NCI-H146 treated with DMSO at 0.1 percent for 48 hours (cell line): ENCODE data around the gene ZNRF2.
"Not testable (repeated sequence)": the region's sequence is repeated elsewhere in the genome, so short reads cannot be mapped to it uniquely, and the experiment has no call there.

Source experiments
- DNase-seq: peaks from one replicate; lab custom pipeline; 2025; ENCODE audit not compliant: unreplicated experiment; lab: John Stamatoyannopoulos, UW

Gene ZNRF2

DNA sequence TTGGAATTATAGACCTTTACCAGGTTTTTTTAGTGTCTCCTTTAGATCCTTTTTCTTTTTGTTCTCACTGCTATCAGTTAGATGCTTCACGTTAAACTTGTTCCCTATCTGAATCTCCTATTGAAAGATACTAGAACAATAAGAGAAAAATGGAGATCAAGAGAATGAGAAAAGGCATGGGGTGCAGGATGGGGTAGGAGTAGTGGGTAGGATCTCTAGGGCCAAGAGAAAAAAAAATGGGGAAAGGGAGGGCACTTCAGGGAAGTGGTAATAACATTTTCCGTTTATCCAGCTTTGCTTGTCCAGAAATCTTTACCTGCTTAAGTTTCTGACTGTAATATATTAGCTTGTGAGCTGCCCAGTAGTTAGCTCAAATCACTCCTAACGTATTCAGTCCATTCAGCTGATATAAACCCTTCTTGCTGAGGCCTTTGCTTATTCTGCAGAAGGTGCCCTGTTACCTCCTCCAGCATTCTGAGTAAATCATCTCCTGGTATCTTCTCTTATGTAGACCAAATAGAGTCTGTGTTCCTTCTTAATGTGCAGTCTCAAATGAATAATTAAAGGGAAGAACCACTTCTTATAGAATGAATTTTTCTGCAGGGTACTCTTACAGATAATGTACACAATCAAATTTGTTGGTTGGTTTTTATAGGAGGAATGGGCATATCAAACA lies 69.7 kb downstream of the ZNRF2 start:
- DNase-seq, result no peak

DNA sequence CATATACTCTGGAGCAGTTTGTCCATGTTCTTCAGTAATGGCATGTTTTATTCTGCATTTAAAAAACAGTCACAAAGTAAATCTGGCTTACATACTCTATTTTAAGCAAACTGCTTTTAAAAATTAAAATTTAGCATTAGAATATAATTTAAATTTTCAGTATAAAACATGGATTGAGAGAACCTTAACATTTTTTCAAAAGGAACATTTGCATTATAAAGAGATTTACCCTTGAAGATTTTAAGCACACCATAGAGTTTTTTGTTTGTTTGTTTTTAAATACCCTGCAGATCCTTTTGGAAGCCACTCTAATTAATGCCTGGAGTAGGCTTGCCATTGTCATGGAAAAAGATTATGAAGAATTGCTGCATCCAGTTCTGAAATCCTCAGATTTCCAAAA lies 70.4 kb downstream of the ZNRF2 start:
- no peak for DNase-seq

DNA sequence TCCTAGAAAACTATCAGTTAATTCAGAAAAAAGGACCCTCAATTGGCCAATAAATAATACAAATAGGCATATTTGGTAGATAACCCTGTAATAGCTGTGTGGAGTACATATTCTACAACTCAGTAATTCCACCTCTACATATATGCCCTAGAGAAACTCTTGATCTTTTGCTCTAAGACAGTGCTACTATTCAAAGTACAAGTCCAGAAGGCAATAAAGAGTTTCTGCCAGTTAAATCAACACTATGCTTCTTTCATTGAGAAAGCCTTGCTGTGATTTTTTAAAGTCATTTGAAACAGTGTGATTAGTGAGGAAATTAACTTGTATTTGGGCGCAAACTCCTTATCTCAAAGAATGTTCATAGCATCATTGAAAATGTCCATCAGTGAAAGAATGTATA lies 75.6 kb downstream of the ZNRF2 start:
- no peak for DNase-seq

DNA sequence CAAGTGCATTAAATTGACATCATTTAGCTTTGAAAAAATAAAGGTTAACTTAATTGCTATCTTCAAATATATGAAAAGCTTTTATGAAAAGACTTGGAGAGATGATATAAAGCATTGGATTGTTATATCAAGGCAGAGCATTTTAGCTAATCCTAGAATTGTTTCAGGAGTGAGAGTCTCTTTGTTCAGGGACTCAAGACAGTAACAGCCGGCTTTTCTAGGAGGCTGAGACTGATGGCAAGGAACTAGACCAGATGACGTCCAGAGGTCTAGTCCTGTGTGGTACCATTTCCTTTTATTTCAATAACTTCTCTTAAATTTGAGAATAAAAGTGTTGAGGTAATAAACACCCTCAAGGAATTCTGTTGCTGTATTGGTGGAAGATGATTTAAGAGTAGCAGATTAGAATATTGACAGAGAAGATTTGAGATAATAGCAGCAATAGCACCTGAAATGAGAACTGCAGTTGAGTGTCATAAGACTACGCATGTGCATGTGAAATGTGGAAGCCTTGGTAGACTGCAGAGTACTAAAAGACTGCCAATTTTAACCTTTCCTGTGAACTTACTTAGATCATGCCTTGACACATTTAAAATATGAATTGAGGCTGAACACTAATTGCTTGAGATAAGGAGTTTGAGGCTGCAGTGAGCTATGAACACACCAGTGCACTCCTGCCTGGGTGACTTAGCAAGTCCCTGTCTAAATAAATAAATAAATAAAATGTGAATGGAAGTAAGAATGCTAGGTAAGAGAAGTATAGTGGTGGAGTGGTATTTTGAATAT lies 79.6 kb downstream of the ZNRF2 start:
- DNase-seq, result no peak

DNA sequence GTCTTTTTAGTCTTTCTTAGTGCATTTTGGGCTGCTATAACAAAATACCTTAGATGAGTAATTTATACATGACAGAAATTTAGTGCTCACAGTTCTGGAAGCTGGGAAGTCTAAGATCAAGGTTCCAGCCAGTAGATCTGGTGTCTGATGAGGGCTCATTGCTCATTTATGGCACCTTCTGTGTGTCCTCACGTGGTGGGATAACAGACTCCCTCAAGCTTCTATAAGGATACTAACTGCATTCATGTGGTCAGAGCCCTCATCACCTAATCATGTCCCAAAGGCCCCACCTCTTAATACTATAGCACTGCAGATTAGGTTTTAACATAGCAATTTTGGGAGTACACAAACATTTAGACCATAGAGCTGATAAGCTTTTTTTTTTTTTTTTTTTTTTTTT lies 80.4 kb downstream of the ZNRF2 start:
- DNase-seq, result no peak

DNA sequence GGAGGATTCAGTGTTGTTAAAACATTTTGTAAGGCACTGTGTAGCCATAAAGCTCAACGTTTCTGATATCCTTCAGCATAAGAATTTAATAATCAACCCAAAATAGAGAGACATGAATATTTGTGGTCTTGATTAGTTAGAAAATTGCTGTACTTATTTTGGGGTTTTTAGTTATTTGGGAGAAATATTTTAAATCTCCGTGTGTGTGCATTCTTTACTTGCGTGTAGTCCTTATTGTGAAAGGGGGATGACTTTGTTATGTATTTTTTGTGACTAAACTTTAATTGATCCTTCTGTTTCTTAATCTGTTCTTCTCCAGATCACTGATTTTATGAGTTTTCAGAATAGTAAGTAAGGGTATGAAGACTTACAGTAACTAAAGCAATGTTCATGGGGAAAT lies 81.2 kb downstream of the ZNRF2 start:
- DNase-seq, result no peak

DNA sequence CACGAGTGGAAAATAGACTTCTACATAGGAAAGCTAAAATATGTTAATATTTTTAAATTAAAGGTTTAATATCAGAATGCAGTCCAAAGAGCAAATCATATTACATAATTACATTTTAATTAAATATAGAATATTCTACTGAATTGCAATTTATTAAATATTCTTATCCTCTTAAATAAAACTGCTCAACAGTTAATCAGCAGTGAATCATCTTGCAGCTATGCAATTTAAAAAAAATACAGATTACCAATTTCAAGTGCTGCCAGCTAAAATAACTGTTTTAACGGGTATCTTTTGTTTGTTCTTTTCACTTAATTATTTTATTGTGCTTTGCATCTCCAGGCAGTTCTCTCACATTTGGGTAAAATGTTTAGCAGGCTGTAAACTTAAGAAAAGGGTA lies 82.2 kb downstream of the ZNRF2 start:
- no peak for DNase-seq

DNA sequence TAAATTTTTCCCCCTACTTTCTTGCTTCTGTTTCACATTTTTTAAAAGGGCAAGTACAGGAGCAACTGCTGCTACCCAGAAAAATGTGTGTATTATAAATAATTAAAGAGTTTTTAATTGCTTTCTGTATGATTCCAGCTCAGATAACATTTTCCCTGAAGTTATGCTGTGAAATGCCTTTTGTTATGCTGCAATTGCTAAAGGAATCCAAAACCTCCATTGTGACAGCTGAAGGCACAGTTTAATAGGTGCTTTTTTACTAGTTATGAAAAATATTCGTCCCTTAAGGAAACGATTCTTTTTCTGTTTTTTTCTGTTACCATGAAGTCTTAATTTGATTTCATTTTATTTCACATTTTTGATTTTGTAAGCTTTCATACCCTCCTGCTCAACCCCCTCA lies 83.2 kb downstream of the ZNRF2 start:
- no peak for DNase-seq

DNA sequence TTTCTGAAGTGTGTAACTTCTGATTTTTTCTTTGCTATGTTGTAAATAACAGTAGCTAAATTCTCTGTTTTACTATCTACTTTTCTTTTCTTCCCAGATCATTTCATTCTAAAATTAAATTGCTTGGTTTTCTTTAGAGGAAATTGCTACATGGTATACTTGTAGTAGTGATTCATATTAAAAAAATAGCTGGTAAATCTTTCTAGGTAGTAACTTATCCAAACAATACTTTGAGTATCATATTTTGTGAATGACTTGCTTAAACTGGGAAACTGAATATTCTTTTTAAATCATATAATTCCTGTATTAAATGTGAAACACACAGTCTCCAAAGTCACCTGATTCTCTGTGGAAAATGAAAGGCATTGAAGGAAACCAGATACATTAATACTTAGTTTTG lies 85.5 kb downstream of the ZNRF2 start:
- DNase-seq, result no peak

DNA sequence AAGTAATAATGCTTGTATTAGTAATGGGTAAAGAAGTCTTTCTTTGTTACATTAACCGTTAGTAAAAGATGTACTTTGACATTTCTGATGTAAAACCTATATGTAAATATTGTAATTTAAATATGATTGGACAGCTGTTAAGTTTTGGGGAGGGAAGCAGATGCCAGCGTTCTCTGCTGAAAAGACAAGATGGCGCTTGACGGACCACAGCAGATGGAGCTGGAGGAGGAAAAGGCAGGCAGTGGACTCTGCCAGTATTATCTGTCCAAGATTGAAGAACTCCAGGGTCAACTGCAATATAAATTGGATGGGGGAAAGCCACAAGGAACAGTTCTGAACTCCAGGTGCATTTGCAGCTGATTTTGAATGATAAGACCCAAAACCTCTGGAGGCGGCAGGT lies 86.9 kb downstream of the ZNRF2 start:
- no peak for DNase-seq

DNA sequence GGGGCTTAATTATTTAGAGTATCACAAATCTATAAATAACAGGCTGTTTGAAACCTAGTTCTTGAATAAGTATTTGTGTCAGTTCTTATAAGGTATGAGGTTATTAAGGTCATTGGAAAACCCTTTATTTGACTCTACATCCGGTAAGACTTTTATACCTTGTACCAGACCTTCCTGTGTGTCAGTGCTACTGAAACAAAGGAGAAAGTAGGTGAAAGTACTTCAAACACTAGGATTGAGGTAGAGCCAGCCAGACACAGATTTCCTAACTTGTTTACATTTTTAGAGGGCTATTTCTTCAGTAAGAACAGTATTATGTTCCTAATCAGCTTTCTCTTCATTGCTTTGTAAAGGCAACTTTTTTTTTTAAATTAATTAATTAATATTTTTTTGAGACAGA lies 93.9 kb downstream of the ZNRF2 start:
- DNase-seq, result no peak

DNA sequence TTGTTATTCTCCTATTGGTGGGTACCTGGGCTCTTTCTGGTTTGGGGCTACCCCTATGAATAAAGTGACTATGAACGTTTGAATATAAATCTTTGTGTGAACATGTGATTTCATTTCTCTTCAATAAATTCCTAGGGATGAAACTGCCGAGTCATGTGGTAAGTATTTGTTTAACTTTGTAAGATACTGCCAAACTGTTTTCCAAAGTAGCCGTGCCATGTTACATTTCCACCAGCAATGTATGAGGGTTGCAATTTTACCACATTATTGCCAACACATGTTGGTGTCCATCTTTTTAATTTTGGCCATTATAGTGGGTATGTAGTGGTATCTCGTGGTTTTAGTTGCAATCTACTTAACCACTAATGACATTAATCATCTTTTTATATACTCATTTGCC lies 94.7 kb downstream of the ZNRF2 start:
- DNase-seq, result no peak

DNA sequence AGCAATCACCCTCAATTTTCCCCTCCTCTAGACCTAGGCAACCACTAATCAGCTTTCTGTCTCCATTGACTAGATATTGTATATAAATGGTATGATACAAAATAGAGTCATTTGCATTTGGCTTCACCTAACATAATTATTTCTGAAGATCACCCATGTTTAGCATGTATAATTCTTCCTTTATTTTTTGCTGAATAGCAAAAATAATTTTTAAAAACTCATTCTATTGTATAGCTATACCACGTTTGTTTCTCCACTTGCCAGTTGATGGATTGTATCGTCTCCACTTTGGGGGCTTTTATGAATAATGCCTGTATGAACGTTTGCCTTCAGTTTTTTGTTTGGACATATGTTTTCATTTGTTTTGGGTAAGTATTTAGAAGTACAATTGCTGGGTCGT lies 95.3 kb downstream of the ZNRF2 start:
- DNase-seq, result no peak

DNA sequence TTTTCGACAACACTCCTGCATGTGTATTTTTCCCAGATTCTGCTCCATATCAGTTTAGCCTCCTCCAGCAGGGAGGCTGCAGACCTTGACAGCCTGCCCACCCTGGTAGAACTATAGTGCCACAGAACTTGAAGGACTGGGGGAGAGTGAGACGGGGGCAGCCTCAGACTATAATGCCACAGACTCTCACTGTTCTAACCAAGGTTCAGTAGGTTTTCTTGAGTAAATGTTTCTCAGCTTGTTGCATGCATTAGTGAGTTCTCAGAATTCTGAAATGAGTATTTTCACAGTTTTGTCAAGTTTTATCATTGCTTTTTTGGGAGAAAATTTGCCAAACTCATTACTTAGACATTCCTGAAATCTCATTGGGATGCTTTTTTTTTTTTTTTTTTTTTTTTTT lies 95.9 kb downstream of the ZNRF2 start:
- DNase-seq, result no peak

DNA sequence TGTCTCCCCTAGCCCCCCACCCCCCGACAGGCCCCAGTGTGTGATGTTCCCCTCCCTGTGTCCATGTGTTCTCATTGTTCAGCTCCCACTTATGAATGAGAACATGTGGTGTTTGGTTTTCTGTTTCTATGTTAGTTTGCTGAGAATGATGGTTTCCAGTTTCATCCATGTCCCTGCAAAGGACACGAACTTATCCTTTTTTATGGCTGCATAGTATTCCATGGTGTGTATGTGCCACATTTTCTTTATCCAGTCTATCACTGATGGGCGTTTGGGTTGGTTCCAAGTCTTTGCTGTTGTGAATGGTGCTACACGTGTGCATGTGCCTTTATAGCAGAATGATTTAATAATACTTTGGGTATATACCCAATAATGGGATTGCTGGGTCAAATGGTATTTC lies 96.4 kb downstream of the ZNRF2 start:
- DNase-seq, result not testable (repeated sequence)

DNA sequence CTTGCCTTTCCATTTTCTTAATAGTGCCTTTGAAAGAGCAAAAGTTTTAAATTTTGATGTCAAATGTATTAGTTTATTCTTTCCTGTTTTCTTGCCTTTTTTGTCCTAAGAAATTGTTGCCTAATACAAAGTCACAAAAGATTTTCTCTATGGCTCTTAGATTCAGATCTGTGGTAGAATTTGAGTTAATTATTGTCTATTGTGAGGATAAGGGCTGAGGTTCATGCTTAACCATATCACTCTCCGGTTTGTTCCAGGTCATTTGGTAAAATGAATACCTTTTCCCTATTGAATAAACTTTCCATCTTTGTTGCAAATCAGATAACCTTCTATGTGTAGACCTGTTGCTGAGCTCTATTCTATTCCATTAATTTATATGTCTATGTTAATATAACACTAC lies 98.2 kb downstream of the ZNRF2 start:
- no peak for DNase-seq

DNA sequence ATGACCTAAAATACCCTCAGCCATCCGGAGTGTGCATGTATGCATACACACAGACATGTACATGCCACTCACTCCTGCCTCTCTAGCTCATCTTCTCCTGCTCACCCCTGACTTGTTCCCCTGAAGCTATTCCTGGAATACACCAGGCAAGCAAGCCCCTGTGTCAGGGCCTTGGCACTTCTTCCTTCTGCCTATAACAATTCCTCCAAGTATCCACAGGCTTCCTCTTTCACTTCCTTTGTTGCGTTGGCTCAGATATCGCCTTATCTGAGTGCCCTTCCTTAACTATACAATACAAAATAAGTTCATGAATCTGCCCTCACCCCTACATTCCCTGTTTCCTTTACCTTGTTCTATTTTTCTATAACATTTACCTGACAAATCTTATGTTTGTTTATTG lies 105.4 kb downstream of the ZNRF2 start:
- no peak for DNase-seq

DNA sequence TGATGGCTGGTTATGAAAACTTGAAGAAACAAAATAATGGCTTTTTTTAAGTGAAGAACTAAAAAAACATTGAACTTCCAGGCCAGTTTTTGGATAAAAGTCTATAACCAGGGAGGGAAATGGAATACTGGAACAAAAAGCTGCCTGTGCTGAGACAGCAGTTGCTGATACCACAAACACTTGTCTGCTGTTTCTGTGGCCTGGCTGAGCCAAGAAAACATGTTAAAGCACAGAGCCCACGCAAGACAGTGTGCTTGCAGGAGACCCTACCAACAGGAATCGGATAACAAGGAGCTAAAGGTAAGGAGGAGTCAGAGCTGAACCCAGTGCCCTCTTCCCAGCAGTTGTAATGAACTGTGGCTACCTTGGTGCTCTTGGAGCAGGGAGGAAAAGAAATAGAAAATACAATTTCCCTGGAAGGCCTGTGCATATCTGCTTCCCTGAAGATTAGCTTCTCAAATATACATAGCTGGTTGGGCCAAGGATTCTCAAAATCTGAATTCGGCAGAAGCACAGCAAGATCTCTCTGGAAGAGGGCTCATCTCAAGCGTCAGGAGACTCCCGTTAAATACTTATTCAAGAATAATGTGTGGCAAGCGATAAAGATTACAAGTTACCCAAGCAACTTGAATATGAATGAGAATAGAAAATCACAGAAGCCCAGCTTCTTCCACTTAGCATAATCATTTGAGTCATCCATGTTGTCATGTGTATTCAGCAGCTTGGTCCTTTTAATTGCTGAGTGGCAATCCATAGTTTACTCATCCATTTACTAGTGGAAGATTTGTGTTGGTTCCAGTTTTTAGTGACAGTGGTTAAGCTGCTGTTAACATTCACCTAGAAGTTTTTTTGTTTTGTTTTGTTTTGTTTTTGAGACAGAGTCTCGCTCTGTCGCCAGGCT lies 106.6 kb downstream of the ZNRF2 start:
- DNase-seq, result no peak

DNA sequence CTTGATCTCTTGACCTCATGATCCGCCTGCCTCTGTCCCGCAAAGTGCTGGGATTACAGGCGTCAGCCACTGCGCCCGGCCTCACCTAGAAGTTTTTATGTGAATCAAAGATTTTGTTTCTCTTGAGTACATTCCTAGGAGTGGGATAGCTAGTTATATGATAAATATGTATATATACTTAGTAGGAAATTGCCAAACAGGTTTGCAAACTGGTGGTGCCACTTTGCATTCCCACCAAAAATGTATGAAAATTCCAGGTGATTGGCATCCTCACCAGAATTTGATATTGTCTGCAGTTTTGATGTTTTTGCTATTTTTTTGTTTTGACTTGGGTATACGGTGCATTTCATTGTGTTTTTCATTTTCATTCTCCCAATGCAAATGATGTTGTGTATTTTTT lies 107.4 kb downstream of the ZNRF2 start:
- DNase-seq, result no peak

DNA sequence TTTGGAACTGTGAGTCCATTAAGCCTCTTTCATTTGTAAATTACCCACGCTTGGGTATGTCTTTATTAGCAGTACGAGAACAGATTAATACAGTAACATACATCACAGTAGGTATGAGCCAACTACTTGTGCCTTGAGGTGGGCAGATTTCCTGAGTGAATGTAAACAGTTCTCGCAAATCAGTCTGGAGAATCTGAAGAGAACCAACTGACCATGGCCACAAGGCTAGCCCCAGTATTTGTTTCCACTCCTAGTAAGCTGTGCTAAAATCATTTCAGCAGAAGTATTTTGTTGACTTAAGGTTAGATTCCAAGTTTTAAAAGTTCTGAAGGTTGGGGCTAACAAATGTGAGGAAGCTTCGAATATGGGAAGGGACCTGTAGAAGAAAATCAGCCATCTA lies 111.3 kb downstream of the ZNRF2 start:
- DNase-seq, result no peak

DNA sequence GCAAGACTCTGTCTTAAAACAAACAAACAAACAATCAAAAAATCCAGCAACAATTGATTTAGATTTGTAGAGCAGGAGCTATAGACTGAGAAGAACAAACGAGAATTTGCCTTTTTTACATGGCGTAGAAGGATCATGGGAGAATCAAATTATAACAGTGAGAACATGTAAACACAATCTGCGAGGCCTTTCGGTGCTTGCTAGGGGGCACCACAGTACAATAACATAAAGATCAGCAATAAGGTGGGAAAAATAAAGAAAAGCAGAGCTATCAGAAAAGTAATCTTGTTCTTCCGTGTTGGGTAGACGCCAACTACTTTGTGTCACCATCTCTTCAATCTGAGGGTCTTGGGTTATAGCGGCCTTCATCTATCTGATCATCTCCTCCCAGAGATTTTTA lies 112.0 kb downstream of the ZNRF2 start:
- DNase-seq, result no peak

DNA sequence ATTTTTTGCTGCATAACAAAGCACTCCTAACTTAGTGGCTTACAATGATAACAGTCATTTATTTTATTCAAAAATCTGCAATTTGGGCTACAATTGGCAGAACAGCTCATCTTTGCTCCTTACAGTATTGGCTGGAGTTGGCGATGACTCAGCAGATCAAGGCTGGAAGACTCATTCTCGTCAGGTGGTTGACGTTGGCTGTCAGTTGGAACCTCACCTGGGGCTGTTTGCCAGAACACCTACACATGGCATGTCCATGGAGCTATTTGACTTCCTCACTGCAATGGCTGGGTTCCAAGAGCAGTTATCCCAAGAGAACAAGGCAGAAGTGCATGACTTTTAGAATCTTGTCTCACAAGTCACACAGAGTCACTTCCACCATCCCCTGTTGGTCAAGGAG lies 119.1 kb downstream of the ZNRF2 start:
- no peak for DNase-seq
